GM18505 (cell line): ENCODE data around the gene SNRNP35.
"Not testable (repeated sequence)": the region's sequence is repeated elsewhere in the genome, so short reads cannot be mapped to it uniquely, and the experiment has no call there.

Experiments
- ATAC-seq: cut with Tn5 transposase; IDR thresholded peaks from one replicate; pipeline ENCODE4 v1.9.1; 2021; ENCODE audit not compliant: unreplicated experiment
- POLR2A ChIP-seq: IDR thresholded peaks from 4 replicates; pipeline ENCODE4 v1.6.1; 2011; ENCODE audit warnings: borderline replicate concordance; ENCODE audit not compliant: insufficient read depth, insufficient read length; ENCODE audit errors: extremely low read depth

SNRNP35 gene

DNA sequence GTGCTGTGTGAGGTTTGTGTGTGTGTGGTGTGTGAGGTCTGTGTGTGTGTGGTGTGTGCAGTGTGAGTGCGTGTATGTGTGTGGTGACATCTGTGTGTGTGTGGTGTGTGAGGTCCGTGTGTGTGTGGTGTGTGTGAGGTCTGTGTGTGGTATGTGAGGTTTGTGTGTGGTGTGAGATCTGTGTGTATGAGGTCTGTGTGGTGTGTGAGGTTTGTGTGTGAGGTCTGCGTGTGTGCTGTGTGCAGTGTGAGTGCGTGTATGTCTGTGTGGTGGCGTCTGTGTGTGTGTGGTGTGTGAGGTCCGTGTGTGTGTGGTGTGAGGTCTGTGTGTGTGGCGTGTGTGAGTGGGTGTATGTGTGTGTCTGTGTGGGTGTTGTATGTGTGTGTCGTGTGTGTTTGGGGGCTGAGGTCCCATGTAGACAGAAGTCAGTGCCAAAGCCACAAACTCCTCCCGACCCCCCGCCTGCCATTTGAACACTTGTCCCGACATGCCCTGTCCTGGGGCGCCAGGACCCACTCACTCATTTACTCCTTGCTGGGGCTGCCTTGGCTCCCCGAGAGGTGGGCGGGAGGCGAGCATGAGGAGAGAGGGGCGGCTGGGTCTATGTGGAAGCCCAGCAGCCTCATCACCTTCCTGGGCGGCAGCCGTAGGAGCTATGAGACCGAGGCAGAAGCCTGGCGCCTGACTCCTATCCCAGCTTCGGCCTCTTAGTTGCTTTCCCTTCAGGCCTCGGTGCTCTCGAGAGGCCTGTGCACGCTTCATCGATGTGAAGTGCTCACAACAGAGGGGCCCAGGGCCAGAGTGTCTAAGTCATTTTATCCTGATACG, 55.1 kb downstream of the SNRNP35 start:
- TF ChIP-seq POLR2A: no peak

DNA sequence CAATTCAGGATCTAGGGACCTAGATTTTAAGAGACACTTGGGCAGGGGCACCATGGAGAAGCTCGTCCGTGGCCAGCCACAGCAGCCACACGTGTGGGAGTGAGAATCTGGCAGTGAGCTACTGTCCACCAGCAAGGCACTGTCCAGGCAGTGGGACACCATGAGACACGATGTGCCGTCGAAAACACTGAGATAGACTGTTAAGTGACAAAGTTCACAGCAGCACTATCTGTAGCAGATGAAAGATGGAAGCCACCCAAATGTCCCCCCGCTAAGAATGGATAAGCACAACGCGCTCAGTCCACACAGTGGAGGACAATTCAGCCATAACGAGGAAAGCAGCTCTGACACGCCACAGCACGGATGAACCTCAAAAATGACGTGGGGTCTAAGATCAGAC, 55.9 kb downstream of the SNRNP35 start:
- ATAC-seq: no peak
- TF ChIP-seq POLR2A: no peak

More for the DNA sequence above, 55.1 kb downstream of the SNRNP35 start:
- ATAC-seq: no peak

DNA sequence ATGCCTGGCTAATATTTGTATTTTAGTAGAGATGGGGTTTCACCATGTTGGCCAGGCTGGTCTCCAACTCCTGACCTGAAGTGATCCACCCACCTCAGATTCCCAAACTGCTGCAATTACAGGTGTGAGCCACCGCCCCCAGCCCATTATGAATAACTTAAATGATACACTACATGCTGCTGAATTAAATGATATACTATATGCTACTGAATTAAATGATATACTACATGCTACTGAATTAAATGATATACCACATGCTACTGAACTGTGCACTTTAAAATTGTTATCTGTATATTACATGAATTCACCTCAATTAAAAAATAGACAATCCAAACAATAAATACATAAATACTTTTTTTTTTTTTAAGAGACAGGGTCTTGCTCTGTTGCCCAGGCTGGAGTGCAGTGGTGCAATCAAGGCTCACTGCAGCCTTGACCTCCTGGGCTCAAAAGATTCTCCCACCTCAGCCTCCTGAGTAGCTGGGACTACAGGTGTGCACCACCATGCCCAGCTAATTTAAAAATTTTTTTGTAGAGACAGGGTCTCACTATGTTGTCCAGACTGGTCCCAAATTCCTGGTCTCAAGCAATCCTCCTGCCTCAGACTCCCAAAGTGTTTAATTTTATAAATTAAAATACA, 56.8 kb downstream of the SNRNP35 start:
- ATAC-seq: not testable (repeated sequence)

DNA sequence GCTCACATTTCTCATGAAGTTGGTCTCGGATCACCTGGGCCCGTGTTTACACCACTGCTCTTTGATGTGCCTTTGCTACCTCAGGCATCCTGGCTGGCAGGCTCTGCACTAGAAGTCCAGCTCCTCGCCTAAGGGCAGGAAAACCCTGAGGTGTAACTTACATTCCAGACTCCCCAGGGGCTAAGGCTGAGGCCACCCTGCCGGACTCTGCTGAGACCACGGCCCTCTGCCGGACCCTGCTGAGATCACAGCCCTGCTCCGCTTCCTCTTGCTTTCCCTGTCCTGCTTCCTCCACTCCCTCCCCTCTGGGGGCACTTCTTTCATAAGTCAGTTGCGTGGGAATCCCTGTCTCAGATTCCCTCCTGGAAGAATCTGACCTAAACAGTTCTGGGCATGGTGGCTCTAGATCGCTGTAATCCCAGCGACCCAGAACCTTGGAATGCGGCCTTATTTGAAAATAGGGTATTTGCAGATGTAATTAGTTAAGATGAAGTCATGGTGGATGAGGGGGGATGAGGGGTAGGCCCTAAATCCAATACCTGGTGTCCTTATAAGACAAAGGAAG, 58.4 kb downstream of the SNRNP35 start:
- no peak for TF ChIP-seq POLR2A
- ATAC-seq: no peak
